GM15510 (cell line): ENCODE measurements around the gene ADAM33.

ENCODE experiments used
- POLR2A ChIP-seq: IDR thresholded peaks from 3 replicates; pipeline ENCODE4 v1.6.1; 2011; ENCODE audit warnings: borderline replicate concordance; ENCODE audit not compliant: insufficient read length; ENCODE audit errors: extremely low read depth

ADAM33 gene

GRCh38 chr20:3714092-3714491 is 32.3 kb upstream of the ADAM33 start:
- TF ChIP-seq POLR2A = no peak

GRCh38 chr20:3712279-3712873 is 30.6 kb upstream of the ADAM33 start, which contains the start of gene SIGLEC1:
Gene SIGLEC1 (minus strand): TSS chr20:3712600. CDS start chr20:3707128, 5,472 bp downstream.
- no peak for TF ChIP-seq POLR2A

- no peak for TF ChIP-seq POLR2A
These were observed 29.7 kb upstream of the ADAM33 start for GRCh38 chr20:3711484-3711941.

- no peak for TF ChIP-seq POLR2A
These were observed 29.1 kb upstream of the ADAM33 start for GRCh38 chr20:3710703-3711483.

- no peak for TF ChIP-seq POLR2A
These were observed 28.2 kb upstream of the ADAM33 start for GRCh38 chr20:3710011-3710466.

GRCh38 chr20:3707508-3707899 is 25.7 kb upstream of the ADAM33 start:
- no peak for TF ChIP-seq POLR2A

GRCh38 chr20:3706774-3707507 is 25.1 kb upstream of the ADAM33 start:
- no peak for TF ChIP-seq POLR2A

- no peak for TF ChIP-seq POLR2A
These were observed 24.3 kb upstream of the ADAM33 start for GRCh38 chr20:3705970-3706739.

GRCh38 chr20:3705491-3705969 is 23.7 kb upstream of the ADAM33 start:
- TF ChIP-seq POLR2A = no peak

- no peak for TF ChIP-seq POLR2A
These were observed 22.3 kb upstream of the ADAM33 start for GRCh38 chr20:3704087-3704486.

- no peak for TF ChIP-seq POLR2A
These were observed 21.0 kb upstream of the ADAM33 start for GRCh38 chr20:3702611-3703391.

- no peak for TF ChIP-seq POLR2A
These were observed 19.5 kb upstream of the ADAM33 start for GRCh38 chr20:3701061-3701998.

GRCh38 chr20:3699037-3699436 is 17.2 kb upstream of the ADAM33 start:
- TF ChIP-seq POLR2A = no peak
